NOMO-1 treated with DMSO at 0.1 percent for 48 hours (cell line): ENCODE data around the gene EGLN3.
A peak's percentile ranks its signal among the peaks of the same experiment; 100 is the strongest.
"Not testable (repeated sequence)": the region's sequence is repeated elsewhere in the genome, so short reads cannot be mapped to it uniquely, and the experiment has no call there.

ENCODE experiments used
- DNase-seq: peaks from one replicate; lab custom pipeline; 2025; ENCODE audit not compliant: unreplicated experiment; lab: John Stamatoyannopoulos, UW

The EGLN3 gene

DNA sequence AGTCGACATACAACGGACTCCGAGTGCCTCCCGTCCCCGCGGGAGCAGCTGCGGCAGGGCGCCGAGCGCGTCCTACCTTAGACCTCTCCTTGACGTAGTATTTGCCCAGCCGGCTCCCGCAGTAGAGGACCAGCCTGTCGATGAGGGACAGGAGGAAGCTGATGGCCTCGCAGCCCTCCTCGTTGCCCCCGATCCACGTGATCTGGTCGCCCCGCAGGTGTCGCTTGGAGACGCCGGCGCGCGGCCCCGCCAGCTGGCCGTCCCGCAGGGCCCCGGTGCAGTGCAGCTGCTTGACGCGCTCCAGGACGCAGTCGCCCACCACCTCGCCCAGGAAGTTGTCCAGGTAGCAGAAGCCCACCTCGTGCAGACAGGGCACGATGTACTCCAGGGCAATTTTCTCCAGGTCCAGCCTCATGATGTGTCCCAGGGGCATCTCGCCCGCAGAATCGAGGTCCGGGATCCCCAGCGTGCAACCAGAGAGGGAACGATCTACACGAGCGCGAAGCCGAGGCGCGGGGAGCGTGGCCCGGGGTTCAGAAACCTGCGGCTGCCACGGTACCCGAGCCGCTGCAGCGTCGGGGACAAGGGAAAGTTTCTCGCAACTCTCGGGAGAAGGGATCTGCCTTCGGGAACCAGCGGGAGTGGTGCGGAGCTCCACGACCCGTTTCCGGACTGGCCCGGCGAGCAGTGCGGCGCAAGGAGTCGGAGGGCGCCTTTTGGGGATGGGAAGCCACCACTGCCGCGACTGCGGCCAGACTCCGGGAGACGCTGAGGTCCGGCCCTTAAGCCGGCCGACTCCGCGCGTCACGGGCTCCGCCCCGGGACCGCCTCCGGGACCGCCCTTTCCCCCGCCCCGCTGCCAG, at the start of gene EGLN3:
Gene EGLN3, minus strand, starts transcription at position 755 of the 863 bp plus-strand sequence. Its CDS starts 322 bp downstream, at position 433.
- peak; percentile 74 for DNase-seq

DNA sequence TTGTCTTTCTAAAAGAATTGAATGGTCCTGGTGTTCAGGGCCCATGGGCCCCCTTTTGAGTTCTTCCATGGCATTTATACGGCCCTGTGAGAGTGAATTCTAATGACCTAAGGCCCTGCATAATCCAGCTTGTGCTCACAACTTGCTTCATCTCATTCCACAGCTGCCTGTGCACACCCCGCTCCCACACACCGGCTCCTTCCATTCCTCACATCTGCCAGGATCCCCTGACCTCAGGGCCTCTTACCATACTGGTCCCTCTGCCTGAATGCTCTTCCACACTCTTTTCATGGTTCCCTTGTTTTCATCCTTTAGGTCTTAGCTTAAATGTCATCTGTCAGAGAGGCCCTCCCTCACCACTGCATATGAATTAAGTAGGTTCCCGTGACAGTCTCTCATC, 49.5 kb upstream of the EGLN3 start:
- DNase-seq: no peak

DNA sequence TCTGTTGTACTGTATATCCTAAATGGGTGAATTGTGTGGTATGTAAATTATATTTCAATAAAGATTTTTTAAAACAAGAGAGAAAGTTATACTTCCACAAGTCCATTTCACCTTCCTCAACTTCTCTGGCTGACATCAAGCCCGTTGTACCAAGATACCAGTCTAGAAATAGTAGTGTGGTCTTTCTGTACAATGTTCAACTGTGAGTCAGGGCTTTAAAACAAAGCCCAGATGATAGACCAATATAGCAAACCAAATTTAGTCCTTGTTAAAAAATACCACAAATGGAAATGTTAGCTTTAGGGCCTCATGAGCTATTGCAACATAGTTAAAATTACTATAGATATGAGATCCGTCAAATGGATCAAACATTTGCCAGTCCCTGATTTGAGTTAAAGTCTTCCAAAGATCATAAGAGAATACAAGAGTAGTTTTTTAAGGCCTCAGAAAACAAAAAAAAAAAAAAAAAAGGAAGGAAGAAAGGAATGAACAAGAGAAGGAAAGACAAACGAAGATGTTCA, 49.0 kb upstream of the EGLN3 start:
- DNase-seq: peak; percentile 80

DNA sequence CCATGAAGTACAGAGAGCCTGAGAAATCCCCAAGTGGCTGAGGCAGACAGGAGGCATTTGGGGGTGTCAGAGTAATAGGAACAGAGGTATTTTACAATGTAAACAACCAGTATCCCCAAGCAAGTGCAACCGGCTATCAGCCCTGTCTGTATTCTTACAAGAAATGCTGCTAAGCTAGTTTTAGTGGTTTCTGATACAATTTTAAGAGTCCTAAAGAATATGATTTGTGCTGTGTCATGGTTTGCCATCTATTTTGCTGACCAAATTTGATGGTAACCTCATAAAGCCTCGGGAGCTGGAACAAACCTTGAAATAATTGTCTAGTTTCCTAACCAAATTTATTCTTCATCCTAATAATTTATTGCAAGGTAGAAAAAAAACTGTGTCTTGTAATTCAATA, 46.7 kb upstream of the EGLN3 start:
- DNase-seq: no peak

DNA sequence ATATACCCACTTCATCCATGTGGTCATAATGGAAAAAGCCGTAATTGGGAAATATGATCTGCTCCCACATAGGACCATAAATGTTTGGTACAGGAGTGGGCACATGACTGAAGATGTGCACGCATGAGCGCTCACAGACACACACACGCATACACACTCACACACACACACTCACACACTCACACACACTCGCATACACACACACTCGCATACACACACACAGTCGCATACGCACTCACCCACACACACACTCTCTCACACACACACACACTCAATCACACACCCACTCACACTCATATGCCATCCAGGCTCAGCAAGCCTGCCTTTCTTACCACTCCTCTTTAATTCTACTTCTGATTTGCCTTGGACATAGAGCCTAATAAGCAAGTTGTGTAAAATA, 45.6 kb upstream of the EGLN3 start:
- DNase-seq: no peak

DNA sequence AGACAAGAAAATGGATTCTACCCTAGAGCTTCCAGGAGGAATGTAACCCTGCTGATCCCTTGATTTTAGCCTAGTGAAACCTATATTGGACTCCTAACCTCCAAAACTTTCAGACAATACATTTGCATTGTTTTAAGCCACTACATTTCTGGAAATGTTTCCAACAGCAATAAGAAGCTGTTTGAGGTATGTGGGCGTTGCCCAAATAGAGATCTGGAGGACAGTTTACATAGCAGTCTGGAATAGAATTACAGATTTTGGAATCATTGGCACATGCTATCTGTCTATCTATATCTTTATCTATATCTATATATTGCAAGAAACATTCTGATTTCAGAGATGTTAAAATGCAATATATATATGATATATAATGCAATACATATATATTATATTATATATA, 42.4 kb upstream of the EGLN3 start:
- DNase-seq: no peak

DNA sequence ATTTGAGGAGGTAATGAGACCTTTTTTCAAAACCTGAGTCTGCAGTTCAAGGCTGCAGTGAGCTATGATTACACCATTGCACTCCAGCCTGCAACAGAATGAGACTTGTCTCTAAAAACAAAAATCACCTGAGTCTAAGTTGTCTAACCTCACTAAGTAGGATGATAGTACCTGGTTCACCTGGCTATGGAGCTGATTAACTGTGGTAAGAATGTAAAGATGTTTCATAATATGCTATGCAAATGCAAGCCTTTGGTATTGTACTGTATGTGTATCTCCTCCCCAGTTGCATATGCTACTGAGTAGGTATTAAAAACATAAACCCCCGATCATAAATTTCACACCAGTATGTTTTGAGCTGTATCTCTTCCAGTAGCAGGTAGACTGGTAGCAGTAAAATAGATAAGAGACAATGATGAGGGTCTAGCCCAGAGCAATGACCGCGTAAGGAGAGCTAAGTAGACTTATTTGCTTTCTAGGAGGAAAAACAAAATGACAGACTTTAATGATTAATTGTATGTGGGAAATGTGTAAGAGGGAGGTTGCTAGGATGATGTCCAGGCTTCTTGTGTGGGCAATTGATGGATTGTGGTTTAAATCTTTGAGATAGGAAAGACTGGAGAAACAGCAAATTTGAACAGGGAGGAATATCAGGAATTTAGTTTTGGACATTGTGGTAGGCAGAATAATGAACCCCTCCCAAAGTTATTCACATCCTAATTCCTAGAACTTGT, 41.6 kb upstream of the EGLN3 start:
- no peak for DNase-seq

DNA sequence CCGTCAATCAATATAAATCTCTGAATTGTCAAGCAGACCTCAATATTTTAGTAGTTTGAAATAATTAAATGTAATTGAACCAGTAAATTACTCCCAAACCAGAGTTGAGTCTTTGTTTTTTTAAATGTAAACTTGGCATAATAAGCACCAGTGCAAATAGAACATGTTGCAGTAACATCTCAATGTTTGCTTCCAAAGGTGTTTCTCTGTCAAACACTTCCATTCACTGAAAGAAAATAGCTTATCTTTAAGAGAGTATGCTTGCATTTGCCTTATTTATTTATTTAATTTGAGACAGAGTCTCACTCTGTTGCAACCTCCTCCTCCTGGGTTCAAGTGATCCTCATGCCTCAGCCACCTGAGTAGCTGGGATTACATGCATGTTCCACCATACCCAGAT, 39.9 kb upstream of the EGLN3 start:
- DNase-seq: no peak

DNA sequence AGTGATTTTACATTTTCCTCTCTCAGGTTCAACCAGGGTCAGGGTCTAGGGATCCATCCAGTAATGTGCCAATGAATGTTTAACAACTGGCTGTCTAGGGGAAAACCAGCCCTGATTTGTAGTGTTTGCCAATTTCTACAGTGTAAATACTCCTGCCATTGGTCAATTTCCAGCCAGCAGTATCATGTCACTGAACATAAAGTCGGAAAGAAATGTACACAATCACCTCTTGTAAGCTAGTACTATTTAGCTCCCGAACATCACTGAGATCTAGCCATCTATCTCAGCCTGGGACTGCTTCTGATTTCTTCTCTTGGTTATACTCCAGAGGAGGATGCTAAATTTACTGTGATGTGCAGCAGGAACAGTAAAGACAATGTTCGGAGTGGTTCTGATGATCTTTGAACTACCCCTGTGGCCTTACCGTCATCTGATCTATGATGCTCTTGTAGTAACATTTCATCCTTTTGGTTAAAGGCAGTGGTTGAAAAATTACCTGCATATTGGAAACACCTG, 36.7 kb upstream of the EGLN3 start:
- no peak for DNase-seq

DNA sequence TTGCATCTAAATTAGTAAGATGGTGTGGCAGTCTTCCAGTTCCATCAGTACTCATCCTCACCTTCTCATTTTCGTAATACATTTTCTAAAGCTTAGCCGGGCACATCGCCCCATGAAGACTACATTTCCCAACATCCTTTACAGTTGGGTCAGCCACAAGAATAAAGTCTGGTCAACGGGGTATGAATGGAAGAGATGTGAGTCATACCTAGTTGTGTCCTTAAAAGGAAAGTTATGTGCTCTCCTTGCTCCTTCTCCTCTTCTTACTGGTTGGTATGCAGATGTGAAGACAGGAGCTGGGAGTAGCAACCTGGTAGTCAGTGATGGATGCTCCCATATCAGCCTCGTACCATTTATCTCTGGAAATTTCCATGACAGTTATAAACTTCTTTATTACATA, 35.9 kb upstream of the EGLN3 start:
- DNase-seq: peak; percentile 54

DNA sequence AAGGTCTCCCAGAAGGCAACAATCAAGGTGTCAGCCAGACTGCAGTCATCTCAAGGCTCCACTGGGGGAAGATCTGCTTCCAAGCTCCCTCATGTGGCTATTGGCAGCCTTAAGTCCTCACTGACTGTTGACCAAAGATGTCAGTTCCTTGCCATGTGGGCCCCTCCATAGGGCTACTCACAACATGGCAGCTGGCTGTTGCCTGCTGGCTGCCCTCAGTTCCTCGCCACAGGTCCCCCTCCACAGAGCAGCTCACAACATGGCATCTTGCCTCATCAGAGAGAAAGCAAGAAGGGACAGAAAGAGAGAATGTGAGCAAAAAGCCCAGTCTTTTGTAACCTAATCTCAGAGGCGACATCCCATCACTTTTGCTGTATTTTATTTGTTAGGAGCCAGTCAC, 34.4 kb upstream of the EGLN3 start:
- no peak for DNase-seq

DNA sequence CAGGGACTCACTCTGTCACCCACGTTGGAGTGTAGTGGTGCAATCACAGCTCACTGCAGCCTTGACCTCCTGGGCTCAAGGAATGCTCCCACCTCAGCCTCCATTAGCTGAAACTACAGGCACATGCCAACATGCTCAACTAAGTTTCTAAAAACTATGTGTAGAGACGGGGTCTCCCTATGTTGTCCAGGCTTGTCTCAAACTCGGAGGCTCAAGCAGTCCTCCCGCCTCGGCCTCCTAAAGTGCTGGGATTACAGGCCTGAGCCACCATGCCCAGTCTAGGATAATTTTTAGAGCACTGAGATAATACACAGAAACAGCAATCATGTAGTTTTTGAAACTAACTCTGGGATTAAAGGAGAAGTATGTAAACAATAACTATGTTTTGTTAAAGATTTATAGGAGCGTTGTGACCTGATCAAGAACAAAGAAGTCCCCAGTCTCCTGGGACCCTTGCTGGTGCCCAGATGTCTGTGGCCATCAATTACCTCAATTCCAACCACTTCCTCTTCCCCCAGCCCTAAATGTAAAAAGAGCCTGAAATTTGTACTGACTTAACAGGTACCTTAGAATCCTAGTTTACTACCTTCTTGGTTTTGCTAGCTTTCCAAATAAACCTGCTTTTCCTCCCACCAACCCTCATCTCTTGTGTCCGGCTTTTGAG, 28.9 kb upstream of the EGLN3 start:
- DNase-seq: peak; percentile 39

DNA sequence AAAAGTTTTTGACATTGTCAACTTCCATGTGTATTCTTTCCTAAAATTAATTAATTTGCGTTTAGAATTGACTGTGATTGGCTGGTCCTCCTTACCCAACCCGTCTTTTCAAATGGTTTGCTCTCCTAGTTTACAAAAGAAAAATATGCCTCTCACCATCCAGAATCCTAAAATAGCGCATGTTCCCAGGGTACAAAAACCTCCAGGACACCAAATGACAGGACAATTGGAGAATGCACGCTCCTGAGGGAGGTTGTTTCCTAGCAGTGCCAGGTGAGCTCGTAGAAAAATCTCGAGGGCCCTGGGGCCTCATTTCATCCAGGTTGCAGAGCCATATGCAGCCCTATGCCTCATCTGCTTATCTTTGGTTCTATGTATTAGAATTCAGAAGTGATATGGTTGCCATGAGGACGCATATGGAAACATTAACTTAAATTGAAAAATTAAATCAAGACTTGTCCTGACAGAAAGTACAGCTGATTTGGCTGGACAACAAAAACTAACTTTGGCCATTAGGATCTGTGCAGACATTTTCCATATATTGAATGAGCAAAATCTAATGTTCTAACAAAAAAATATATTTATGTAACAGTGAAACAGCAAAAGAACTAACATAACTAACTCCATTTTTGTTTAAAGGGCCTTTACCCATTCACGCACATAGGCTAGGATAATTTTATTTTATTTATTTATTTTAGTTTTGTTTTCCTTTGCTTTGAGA, 28.2 kb upstream of the EGLN3 start:
- DNase-seq: no peak

DNA sequence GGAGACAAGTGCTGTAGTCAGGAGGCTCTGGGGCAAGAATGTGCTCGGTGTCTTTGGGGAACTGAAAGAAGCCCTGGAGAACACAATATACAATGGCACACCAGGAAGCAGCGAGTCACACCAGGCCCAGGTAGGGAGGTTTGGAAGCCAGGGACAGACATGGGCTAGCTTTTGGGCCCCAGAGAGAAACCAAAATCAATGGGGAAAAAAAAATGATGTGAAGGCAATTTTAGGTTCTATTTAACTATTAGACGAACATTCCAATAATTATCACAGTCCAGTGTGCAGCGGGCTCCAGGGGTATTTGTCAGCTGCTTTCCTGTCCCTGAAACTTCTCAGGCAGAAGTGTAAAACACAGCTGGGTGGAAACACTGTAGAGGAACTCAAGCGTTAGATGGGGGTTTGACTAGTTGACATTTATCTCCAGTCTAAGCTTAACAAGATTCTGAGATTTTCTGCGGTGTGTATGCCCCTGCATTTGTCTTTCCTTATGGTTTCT, 21.8 kb upstream of the EGLN3 start:
- DNase-seq: peak; percentile 77

DNA sequence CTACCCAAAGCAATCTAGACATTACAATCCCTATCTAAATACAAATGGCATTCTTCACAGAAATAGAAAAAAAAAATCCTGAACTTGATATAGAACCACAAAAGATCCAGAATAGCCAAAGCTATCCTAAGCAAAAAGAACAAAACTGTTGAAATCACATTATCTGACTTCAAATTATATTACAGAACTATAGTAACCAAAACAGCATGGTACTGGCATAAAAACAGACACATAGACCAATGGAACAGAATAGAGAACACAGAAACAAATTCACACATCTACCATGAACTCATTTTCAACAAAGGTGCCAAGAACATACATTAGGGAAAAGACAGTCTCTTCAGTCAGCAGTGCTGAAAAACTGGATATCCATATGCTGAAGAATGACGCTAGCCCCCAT, 19.0 kb upstream of the EGLN3 start:
- not testable (repeated sequence) for DNase-seq

DNA sequence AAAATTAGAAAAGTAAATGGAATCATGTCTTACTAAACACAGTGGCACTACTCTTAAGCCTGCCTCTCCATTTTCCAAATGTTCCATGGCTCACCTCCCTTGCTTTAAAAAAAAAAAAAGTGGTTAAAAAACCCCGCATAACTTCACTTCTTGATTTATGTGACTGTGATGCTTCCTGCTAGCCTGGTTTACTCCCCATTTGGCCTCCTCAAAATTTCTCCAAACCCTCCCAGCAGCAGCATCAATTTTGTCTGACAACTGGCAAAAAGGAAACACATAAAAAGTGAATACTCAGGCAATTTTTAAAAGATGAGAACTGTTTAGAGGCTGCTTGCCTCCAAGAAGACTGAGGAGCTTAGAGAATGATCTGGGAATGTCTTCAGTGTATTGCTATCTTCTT, 17.8 kb upstream of the EGLN3 start:
- no peak for DNase-seq

DNA sequence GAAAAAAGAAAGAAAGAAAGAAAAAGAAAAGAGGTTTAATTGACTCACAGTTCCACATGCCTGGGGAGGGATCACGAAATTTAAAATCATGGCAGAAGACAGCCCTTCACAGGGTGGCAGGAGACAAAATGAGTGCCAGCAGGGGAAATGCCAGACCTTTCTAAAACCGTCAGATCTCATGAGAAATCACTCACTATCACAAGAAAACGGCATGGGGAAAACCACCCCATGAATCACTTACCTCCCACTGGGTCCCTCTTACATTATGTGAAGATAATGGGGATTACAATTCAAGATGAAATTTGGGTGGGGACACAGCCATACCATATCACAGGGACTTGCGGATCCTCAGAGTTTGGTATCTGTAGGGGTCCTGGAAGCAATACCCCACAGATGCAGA, 16.3 kb upstream of the EGLN3 start:
- DNase-seq: no peak

DNA sequence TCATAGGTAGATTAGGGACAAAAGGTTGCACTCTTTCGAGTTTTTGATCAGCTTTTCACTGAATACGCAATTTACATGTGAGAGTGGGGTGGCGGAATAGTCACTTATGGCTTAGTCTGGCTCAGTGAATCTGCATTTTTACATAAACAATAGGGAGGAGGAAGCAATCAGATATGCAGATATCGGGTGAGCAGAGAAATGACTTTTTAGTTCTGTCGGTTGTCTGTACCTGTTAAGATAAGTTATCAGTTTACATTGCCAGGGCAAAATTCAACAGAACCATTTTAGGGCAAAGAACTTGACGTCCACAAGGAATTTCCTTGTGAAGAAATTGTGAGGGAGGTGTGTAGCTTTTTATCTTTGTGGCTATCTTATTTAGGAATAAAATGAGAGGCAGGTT, 15.4 kb upstream of the EGLN3 start:
- no peak for DNase-seq

DNA sequence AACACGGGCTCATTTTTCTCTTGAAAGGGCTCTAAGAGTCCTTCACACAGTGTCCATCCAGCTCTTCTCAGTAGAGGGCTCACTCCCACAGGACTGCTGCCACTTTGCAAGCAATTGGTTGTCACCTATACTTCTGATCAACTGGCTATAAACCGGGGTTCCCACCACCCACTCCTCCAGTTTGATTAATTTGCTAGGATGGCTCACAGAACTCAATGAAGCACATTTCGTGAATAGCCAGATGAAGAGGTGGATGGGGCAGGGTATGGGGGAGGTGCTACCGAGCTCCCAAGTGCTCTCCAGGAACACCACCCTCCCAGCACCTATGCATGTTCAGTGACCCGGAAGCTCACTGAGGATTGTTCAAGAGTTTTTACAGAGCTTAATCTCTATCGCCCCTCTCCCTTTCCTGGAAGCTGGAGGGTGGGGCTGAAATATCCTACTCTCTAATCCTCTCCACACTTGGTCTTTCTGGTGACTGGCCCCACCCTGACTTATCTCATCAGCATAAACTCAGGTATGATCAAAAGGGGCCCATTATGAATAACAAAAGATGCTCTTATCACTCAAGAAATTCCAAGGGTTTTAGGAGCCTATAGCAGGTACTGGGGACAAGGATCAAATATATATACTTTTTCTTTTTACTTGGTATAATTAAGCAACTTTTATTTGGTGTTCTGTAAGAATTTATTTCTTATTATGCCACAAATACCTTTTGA, 13.9 kb upstream of the EGLN3 start:
- DNase-seq: no peak

DNA sequence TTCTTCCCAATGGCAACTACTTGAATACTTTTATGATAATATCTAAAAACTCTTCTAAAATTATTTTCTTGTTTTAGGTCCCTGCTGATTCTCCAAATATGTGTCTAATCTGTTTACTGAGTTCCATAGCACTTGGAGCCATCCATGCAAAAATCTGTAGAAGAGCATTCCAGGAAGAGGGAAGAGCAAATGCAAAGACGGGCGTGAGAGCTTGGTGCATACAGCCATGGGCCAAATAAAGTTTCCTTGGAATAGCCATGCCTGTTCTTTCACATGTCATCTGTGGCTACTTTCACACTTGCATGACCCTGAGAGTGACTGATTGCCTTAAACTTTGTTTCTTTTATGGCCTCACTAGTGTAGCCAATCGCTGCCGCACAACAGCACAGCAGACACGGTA, 13.0 kb upstream of the EGLN3 start:
- no peak for DNase-seq
